K562 (cell line): ENCODE results near the gene CPE. TPM values are rescaled to one million over a fixed set of nuclear protein-coding genes. Genes with fewer than 3 reads are reported as not detected.
A peak's percentile ranks its signal among the peaks of the same experiment; 100 is the strongest.

Source experiments
- ATAC-seq: fragments of 200-7000 bp; cut with Tn5 transposase; 3 replicates; pipeline ENCODE4 v1.9.1; 2020; ENCODE audit warnings: moderate library complexity
- BruUV-seq: library from RNA; stranded (reverse); fragments of 400-500 nt; replicated peaks from 2 replicates; lab custom pipeline; 2021; lab: Mats Ljungman, UMichigan
- CTCF ChIA-PET: fragments of 300-600 bp; formaldehyde crosslinking; extraction: SDS; loops from one replicate; lab custom pipeline; 2021; ENCODE audit warnings: low intra/inter-chr PET ratio; lab: Yijun Ruan, JAX
- POLR2A ChIA-PET: fragments of 300-600, 350-650 bp; sonication (Branson Sonifier 250); formaldehyde crosslinking; extraction: SDS; loops from one replicate; lab custom pipeline; 2021; ENCODE audit warnings: antibody characterized with exemption, inconsistent platforms; lab: Yijun Ruan, JAX
- DNase-seq, 4 experiments: peaks; one replicate each; pipeline versions ENCODE4 v3.0.0 to v3.0.0-alpha.2; 2011 to 2018; ENCODE audit warnings: low spot score in 3 of 4, mixed read lengths in 3 of 4; ENCODE audit errors: extremely low read depth in 1 of 4
- FAIRE-seq: peaks from 2 replicates; lab custom pipeline; 2011; peaks lifted over from hg19 to GRCh38; lab: Jason Lieb, UNC
- H2AFZ ChIP-seq: 2 replicates; pipeline ENCODE4 v1.6.0; 2011; ENCODE audit warnings: low read depth, low read length, control low read depth, inconsistent platforms
- H3K27ac ChIP-seq: fragments of 200-600 bp; 3 replicates; pipeline ENCODE4 v1.8.0; 2011; ENCODE audit warnings: low read depth, mild to moderate bottlenecking, control low read depth, inconsistent platforms, low read length, moderate library complexity, mixed read lengths; ENCODE audit errors: extremely low read depth
- H3K27me3 ChIP-seq, 2 experiments: fragments of 300-600 bp in 1 of 2; 2 replicates in 1 of 2; 3 replicates in 1 of 2; pipeline versions ENCODE4 v1.6.0 to v1.8.0; 2011; ENCODE audit warnings: inconsistent platforms in 2 of 2, low read length in 2 of 2, mild to moderate bottlenecking in 1 of 2, mixed read lengths in 1 of 2, moderate library complexity in 1 of 2; ENCODE audit not compliant: control insufficient read depth in 2 of 2, insufficient read depth in 2 of 2
- H3K36me3 ChIP-seq: fragments of 300-600 bp; 3 replicates; pipeline ENCODE4 v1.8.0; 2011; ENCODE audit warnings: mild to moderate bottlenecking, low read length, inconsistent platforms; ENCODE audit not compliant: control insufficient read depth, insufficient read depth
- H3K4me1 ChIP-seq, 2 experiments: fragments of 200-600 bp in 1 of 2; replicated peaks in 1 of 2; 2 replicates in 1 of 2; 3 replicates in 1 of 2; pipeline versions ENCODE4 v1.5.1 to v1.8.0; 2011; ENCODE audit warnings: inconsistent platforms in 2 of 2, low read length in 2 of 2, mild to moderate bottlenecking in 1 of 2, mixed read lengths in 1 of 2, moderate library complexity in 1 of 2; ENCODE audit not compliant: control insufficient read depth in 2 of 2, insufficient read depth in 2 of 2
- H3K4me2 ChIP-seq: 2 replicates; pipeline ENCODE4 v1.6.1; 2011; ENCODE audit warnings: low read length, control low read depth, inconsistent platforms, mixed read lengths; ENCODE audit not compliant: insufficient read depth
- H3K4me3 ChIP-seq: fragments of 200-600 bp; sonication (generic), shearing (Covaris generic); 2 replicates; pipeline ENCODE4 v1.5.1; 2016; ENCODE audit warnings: control low read depth, inconsistent platforms
- H3K79me2 ChIP-seq: fragments of 200-600 bp; 3 replicates; pipeline ENCODE4 v1.8.0; 2011; ENCODE audit warnings: low read length, inconsistent platforms; ENCODE audit not compliant: control insufficient read depth, insufficient read depth
- H3K9ac ChIP-seq, 2 experiments: 2 replicates each; pipeline versions ENCODE4 v1.6.0 to v1.6.1; 2011; ENCODE audit warnings: low read depth in 2 of 2, low read length in 2 of 2, control low read depth in 1 of 2, inconsistent platforms in 1 of 2, mild to moderate bottlenecking in 1 of 2, mixed read lengths in 1 of 2; ENCODE audit not compliant: insufficient read depth in 1 of 2
- H3K9me1 ChIP-seq: one replicate; pipeline ENCODE4 v1.6.0; 2011; ENCODE audit warnings: inconsistent platforms, mild to moderate bottlenecking, low read length, moderate library complexity; ENCODE audit not compliant: control insufficient read depth, insufficient read depth
- H3K9me3 ChIP-seq: replicated peaks from 2 replicates; pipeline ENCODE4 v1.5.1; 2011; ENCODE audit warnings: low read depth, low read length, inconsistent platforms; ENCODE audit not compliant: control insufficient read depth, insufficient read depth
- H4K20me1 ChIP-seq: replicated peaks from 2 replicates; pipeline ENCODE4 v1.6.1; 2011; ENCODE audit warnings: low read length, inconsistent platforms, mixed read lengths; ENCODE audit not compliant: control insufficient read depth, insufficient read depth
- ARID3A ChIP-seq: IDR thresholded peaks from 2 replicates; pipeline ENCODE4 v1.6.1; 2012; ENCODE audit warnings: low read depth, low read length, improper control_type of control experiment, borderline replicate concordance
- ETV6 ChIP-seq, 3 experiments: fragments of 150-350 bp in 1 of 3; sonication (generic) in 1 of 3; formaldehyde crosslinking in 1 of 3; IDR thresholded peaks; 2 replicates each; pipeline versions ENCODE4 v1.6.1 to v1.8.0; 2014 to 2022; ENCODE audit warnings: borderline replicate concordance in 2 of 3, low read depth in 2 of 3, antibody characterized with exemption in 1 of 3, low read length in 1 of 3, mild to moderate bottlenecking in 1 of 3, missing genetic modification reagents in 1 of 3
- FOXJ3 ChIP-seq: sonication (generic); formaldehyde crosslinking; IDR thresholded peaks from 2 replicates; pipeline ENCODE4 v1.4.0; 2020; ENCODE audit warnings: mild to moderate bottlenecking, missing genetic modification reagents
- GABPB2 ChIP-seq: fragments of 250-450 bp; sonication (Bioruptor Pico); conservative IDR thresholded peaks from 2 replicates; pipeline ENCODE4 v1.5.1; 2021; ENCODE audit warnings: mild to moderate bottlenecking
- HBP1 ChIP-seq: fragments of 450-650 bp; formaldehyde crosslinking; IDR thresholded peaks from 2 replicates; pipeline ENCODE4 v1.4.0; 2022; ENCODE audit warnings: missing genetic modification characterization
- NR2C1 ChIP-seq, 2 experiments: fragments of 450-650 bp; IDR thresholded peaks; 2 replicates each; pipeline ENCODE4 v1.6.1; 2017; ENCODE audit warnings: mild to moderate bottlenecking in 2 of 2, antibody characterized with exemption in 1 of 2, inconsistent platforms in 1 of 2, missing compliant biosample characterization in 1 of 2, missing genetic modification characterization in 1 of 2
- RBFOX2 ChIP-seq: fragments of 200-400 bp; formaldehyde crosslinking; IDR thresholded peaks from 2 replicates; pipeline ENCODE4 v1.6.1; 2017; ENCODE audit warnings: low read depth, mild to moderate bottlenecking, low read length, moderate library complexity
- SIRT6 ChIP-seq: IDR thresholded peaks from one replicate; pipeline ENCODE4 v1.6.1; 2012; ENCODE audit warnings: low read depth, mild to moderate bottlenecking, control low read depth, inconsistent platforms, low read length, moderate library complexity
- SP2 ChIP-seq: IDR thresholded peaks from 2 replicates; pipeline ENCODE4 v1.6.1; 2011; ENCODE audit warnings: mild to moderate bottlenecking, low read depth, low read length, moderate library complexity; ENCODE audit not compliant: poor library complexity, severe bottlenecking; ENCODE audit errors: extremely low read depth
- TSC22D4 ChIP-seq: fragments of 450-650 bp; IDR thresholded peaks from 2 replicates; pipeline ENCODE4 v1.6.1; 2016; ENCODE audit warnings: missing genetic modification characterization, missing biosample characterization, control low read depth
- ZC3H11A ChIP-seq: IDR thresholded peaks from 2 replicates; pipeline ENCODE4 v1.6.1; 2012; ENCODE audit warnings: low read depth, low read length, improper control_type of control experiment
- ZNF583 ChIP-seq: fragments of 250-450 bp; sonication (Bioruptor Pico); IDR thresholded peaks from 2 replicates; pipeline ENCODE4 v1.4.0; 2020
- ZNF77 ChIP-seq: fragments of 250-450 bp; sonication (Bioruptor Pico); IDR thresholded peaks from 2 replicates; pipeline ENCODE4 v1.5.0; 2020
- WGBS: fragments of 100-300 bp; shearing (Covaris generic); methylation state at CpG from one replicate; pipeline ENCODE4 v1.1.6; 2016; ENCODE audit warnings: low coverage, mixed read lengths; ENCODE audit not compliant: insufficient coverage; ENCODE audit errors: missing lambda C conversion rate; 5-methylcytosine and 5-hydroxymethylcytosine counted together
- in situ Hi-C: fragments of 300-500 bp; cut with MboI; formaldehyde crosslinking; loops from 4 replicates; pipeline ENCODE4 v1.15.0; 2018; ENCODE audit warnings: inconsistent platforms, mixed read lengths
- intact Hi-C: fragments of 100-400 bp; cut with micrococcal nuclease; formaldehyde crosslinking; loops from 2 replicates; pipeline ENCODE4 v1.14.2; 2022
- polyA plus RNA-seq, 8 experiments: library from polyadenylated mRNA; depleted of rRNA in 4 of 8; stranded (reverse) in 5 of 8; unstranded in 3 of 8; fragments of >200 nt; fragmentation: Nextera tagmentation in 2 of 8; fragmentation: Illumina TruSeq in 1 of 8; extraction: Ambion mirVana in 2 of 8; extraction: Trizol in 1 of 8; gene quantifications; 2 replicates each; pipeline versions ENCODE4 v1.2.1 to v1.2.3, GENCODE V29; 2011 to 2014; ENCODE audit warnings: inconsistent platforms in 1 of 8, missing spikeins in 1 of 8
- total RNA-seq, 7 experiments: library from RNA; depleted of rRNA in 6 of 7; stranded (reverse); fragments of >200 nt in 6 of 7; fragmentation: Illumina TruSeq in 2 of 7; extraction: Trizol in 2 of 7; gene quantifications; 2 replicates each; pipeline versions ENCODE4 v1.2.1 to v1.2.3, GENCODE V29; 2011 to 2021; ENCODE audit warnings: low replicate concordance in 1 of 7

The CPE gene
- total and polyA plus RNA-seq, 9 of the 15 experiments (the other 6 are each of a cell fraction or from before 2014, with no cell fraction given): 0.04 to 0.16 (median 0.06) TPM; not detected in 4

- in situ Hi-C loops: no loop called here
- FAIRE-seq (no peak), ATAC-seq (peak; percentile 48), DNase-seq (no peak)
- Histone ChIP-seq H3K4me2 (no peak overlapping the region), H3K4me3 (no peak overlapping the region), H3K9me1 (no peaks in the 10 kb centered on the region), H4K20me1 (no peaks in the 10 kb centered on the region), H3K27me3 (no peaks in the 10 kb centered on the region), H3K4me1 (no peaks in the 10 kb centered on the region), H3K27ac (no peak overlapping the region), H3K36me3 (no peaks in the 10 kb centered on the region), H3K9ac (no peak overlapping the region), H2AFZ (no peak overlapping the region), H3K79me2 (no peaks in the 10 kb centered on the region), H3K9me3 (no peaks in the 10 kb centered on the region)
- 9% methylated on average over 4 of the region's 4 CpGs for WGBS
- intact Hi-C loops: no loop called here
- CTCF ChIA-PET: no interaction called here
- BruUV-seq: no TSS peak
- no peak for TF ChIP-seq ARID3A
- POLR2A ChIA-PET: interaction anchor here (0.8 kb wide), 1 partner anchor 81 kb away, joined by 3 read pairs; no protein-coding TSS in a partner anchor
Measured at GRCh38 chr4:165448700-165449099, 69.9 kb downstream of the CPE start.

- H3K4me2 ChIP-seq: no peak overlapping the region
- H3K9me1 ChIP-seq: no peaks in the 10 kb centered on the region
- no TSS peak for BruUV-seq
- intact Hi-C loops (no loop called here), in situ Hi-C loops (no loop called here)
- no peaks in the 10 kb centered on the region for H3K27me3 ChIP-seq
- no peaks in the 10 kb centered on the region for H3K36me3 ChIP-seq
- no peak for DNase-seq
- H2AFZ ChIP-seq: no peak overlapping the region
- 5% methylated on average over 6 of the region's 6 CpGs for whole genome bisulfite sequencing
- H3K4me3 ChIP-seq: no peak overlapping the region
- no peak overlapping the region for H3K27ac ChIP-seq
- H4K20me1 ChIP-seq: no peaks in the 10 kb centered on the region
- no peaks in the 10 kb centered on the region for H3K79me2 ChIP-seq
- POLR2A ChIA-PET: no interaction called here
- no peaks in the 10 kb centered on the region for H3K9me3 ChIP-seq
- CTCF ChIA-PET: no interaction called here
- no peak overlapping the region for H3K9ac ChIP-seq
- FAIRE-seq: no peak
- no peaks in the 10 kb centered on the region for H3K4me1 ChIP-seq
- peak; percentile 39; the same call in 1 of the 3 replicates for ATAC-seq
- TF ChIP-seq RBFOX2 (no peak), SIRT6 (no peak), SP2 (no peak), GABPB2 (CRISPR knock-in tag) (no peak), ZNF77 (CRISPR knock-in tag) (no peak), TSC22D4 (tag) (no peak), ZC3H11A (no peak), FOXJ3 (CRISPR knock-in tag) (no peak), HBP1 (CRISPR knock-in tag) (no peak), NR2C1 (IDR thresholded peaks at IDR 0.05) (no peak), NR2C1 (tag; IDR thresholded peaks at IDR 0.05) (no peak), ETV6 (IDR thresholded peaks at IDR 0.05; ENCODE audit: borderline replicate concordance in 1 of 2, low read depth in 2 of 2, low read length in 1 of 2) (no peak), ETV6 (CRISPR knock-in tag; IDR thresholded peaks at IDR 0.05; ENCODE audit: borderline replicate concordance) (no peak), ZNF583 (CRISPR knock-in tag) (no peak)
Measured at GRCh38 chr4:165449333-165449732, 70.5 kb downstream of the CPE start.
